Caco-2 (cell line): ENCODE results near the gene TEAD2. TPM values are rescaled to one million over a fixed set of nuclear protein-coding genes. Genes with fewer than 3 reads are reported as not detected.

Experiments used
- BruUV-seq: library from RNA; stranded (reverse); fragments of 400-500 nt; replicated peaks from 2 replicates; lab custom pipeline; 2021; lab: Mats Ljungman, UMichigan
- CTCF ChIA-PET: fragments of 300-600 bp; sonication (Branson Sonifier 250); formaldehyde crosslinking; loops from one replicate; lab custom pipeline; 2022; ENCODE audit warnings: antibody characterized with exemption; lab: Charles Lee
- POLR2A ChIA-PET: fragments of 300-600 bp; sonication (Branson Sonifier 250); formaldehyde crosslinking; loops from one replicate; lab custom pipeline; 2022; ENCODE audit warnings: antibody characterized with exemption; lab: Charles Lee
- DNase-seq, 2 experiments: peaks; one replicate each; pipeline versions ENCODE4 v3.0.0 to v3.0.0-alpha.2; 2020 to 2022
- H3K27me3 ChIP-seq: replicated peaks from 2 replicates; pipeline ENCODE4 v1.6.0; 2011; ENCODE audit warnings: low read length; ENCODE audit not compliant: control insufficient read depth, insufficient read depth
- H3K36me3 ChIP-seq: 2 replicates; pipeline ENCODE4 v1.5.1; 2011; ENCODE audit warnings: low read length; ENCODE audit not compliant: control insufficient read depth, insufficient read depth
- H3K4me1 ChIP-seq: fragments of 250-450 bp; sonication (Bioruptor Pico); 2 replicates; pipeline ENCODE4 v1.5.1; 2020; ENCODE audit warnings: mild to moderate bottlenecking
- H3K4me3 ChIP-seq: 2 replicates; pipeline ENCODE4 v1.5.1; 2011; ENCODE audit warnings: low read depth, mild to moderate bottlenecking, control low read depth, low read length
- H3K9me3 ChIP-seq: fragments of 250-450 bp; sonication (Bioruptor Pico); 2 replicates; pipeline ENCODE4 v1.5.1; 2020; ENCODE audit warnings: mild to moderate bottlenecking, moderate library complexity
- H3K27ac Mint-ChIP-seq: one replicate; pipeline ENCODE4 v1.8.0; 2022; ENCODE audit warnings: mixed read lengths; ENCODE audit not compliant: unreplicated experiment
- H3K27me3 Mint-ChIP-seq: one replicate; pipeline ENCODE4 v1.8.0; 2022; ENCODE audit warnings: mixed read lengths; ENCODE audit not compliant: insufficient read depth, unreplicated experiment
- H3K36me3 Mint-ChIP-seq: one replicate; pipeline ENCODE4 v1.8.0; 2022; ENCODE audit warnings: mild to moderate bottlenecking, mixed read lengths; ENCODE audit not compliant: insufficient read depth, unreplicated experiment
- H3K4me1 Mint-ChIP-seq: one replicate; pipeline ENCODE4 v1.8.0; 2022; ENCODE audit warnings: low read depth, mixed read lengths; ENCODE audit not compliant: unreplicated experiment
- H3K4me3 Mint-ChIP-seq: one replicate; pipeline ENCODE4 v1.8.0; 2022; ENCODE audit warnings: mild to moderate bottlenecking, moderate library complexity, mixed read lengths; ENCODE audit not compliant: unreplicated experiment
- H3K9me3 Mint-ChIP-seq: one replicate; pipeline ENCODE4 v1.8.0; 2022; ENCODE audit warnings: mixed read lengths; ENCODE audit not compliant: unreplicated experiment
- intact Hi-C: fragments of 100-400 bp; cut with micrococcal nuclease; formaldehyde crosslinking; loops from one replicate; pipeline ENCODE4 v1.10.0; 2022; ENCODE audit not compliant: unreplicated experiment
- total RNA-seq: library from RNA; stranded (reverse); gene quantifications from 2 replicates; pipeline ENCODE4 v1.2.3, GENCODE V29; 2022
- TF ChIP-seq, protein P1 (sequence below), 2 experiments: fragments of 200-600 bp in 1 of 2; IDR thresholded peaks; 1 replicate in 1 of 2; 2 replicates in 1 of 2; pipeline versions ENCODE4 v1.5.1 to v1.8.0; 2011 to 2022; ENCODE audit warnings: antibody characterized with exemption in 1 of 2, control low read depth in 1 of 2, inconsistent platforms in 1 of 2, low read depth in 1 of 2, low read length in 1 of 2, mild to moderate bottlenecking in 1 of 2, moderate library complexity in 1 of 2; ENCODE audit not compliant: insufficient read depth in 1 of 2, severe bottlenecking in 1 of 2, unreplicated experiment in 1 of 2

TEAD2 gene
- total RNA-seq, 1 experiment from 2014 or later, result 8.8 TPM

DNA sequence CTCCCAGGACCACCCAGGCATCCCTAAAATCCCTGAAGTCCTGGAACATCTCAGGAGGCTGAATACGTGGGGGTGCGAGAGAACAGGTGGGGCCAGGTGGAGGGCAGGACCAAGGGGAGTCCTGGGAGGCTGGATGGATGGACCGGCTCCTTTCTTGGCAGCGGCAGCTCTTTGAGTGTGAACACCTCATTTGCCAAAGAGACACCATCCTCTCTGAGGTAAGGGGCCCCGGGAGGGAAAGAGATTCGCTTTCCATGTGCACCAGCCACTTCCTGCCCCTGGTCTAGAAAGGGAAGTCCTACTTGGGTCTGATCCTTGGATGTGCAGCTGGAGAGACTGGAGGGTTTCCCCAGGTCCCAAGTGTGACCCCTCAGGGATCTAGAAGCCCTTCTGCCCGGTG lies 44.9 kb upstream of the TEAD2 start:
- TF ChIP-seq, protein P1, sequence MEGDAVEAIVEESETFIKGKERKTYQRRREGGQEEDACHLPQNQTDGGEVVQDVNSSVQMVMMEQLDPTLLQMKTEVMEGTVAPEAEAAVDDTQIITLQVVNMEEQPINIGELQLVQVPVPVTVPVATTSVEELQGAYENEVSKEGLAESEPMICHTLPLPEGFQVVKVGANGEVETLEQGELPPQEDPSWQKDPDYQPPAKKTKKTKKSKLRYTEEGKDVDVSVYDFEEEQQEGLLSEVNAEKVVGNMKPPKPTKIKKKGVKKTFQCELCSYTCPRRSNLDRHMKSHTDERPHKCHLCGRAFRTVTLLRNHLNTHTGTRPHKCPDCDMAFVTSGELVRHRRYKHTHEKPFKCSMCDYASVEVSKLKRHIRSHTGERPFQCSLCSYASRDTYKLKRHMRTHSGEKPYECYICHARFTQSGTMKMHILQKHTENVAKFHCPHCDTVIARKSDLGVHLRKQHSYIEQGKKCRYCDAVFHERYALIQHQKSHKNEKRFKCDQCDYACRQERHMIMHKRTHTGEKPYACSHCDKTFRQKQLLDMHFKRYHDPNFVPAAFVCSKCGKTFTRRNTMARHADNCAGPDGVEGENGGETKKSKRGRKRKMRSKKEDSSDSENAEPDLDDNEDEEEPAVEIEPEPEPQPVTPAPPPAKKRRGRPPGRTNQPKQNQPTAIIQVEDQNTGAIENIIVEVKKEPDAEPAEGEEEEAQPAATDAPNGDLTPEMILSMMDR (IDR thresholded peaks at IDR 0.05; ENCODE audit: insufficient read depth in 1 of 2, low read depth in 1 of 2, low read length in 1 of 2, severe bottlenecking in 1 of 2, unreplicated experiment in 1 of 2), result no peak
- no peak overlapping the region for H3K4me3 Mint-ChIP-seq
- no peak overlapping the region for H3K4me3 ChIP-seq
- BruUV-seq, result no TSS peak
- H3K9me3 Mint-ChIP-seq, result no peaks in the 10 kb centered on the region
- H3K36me3 ChIP-seq, result no peaks in the 10 kb centered on the region
- no peaks in the 10 kb centered on the region for H3K27me3 ChIP-seq
- no peaks in the 10 kb centered on the region for H3K9me3 ChIP-seq
- no peak overlapping the region for H3K27ac Mint-ChIP-seq
- no peaks in the 10 kb centered on the region for H3K4me1 ChIP-seq
- H3K36me3 Mint-ChIP-seq, result peaks cover 6% of the 10 kb centered on the region
- H3K27me3 Mint-ChIP-seq, result peaks cover 6% of the 10 kb centered on the region
- DNase-seq, result no peak
- intact Hi-C loops, result no loop called here
- ChIA-PET POLR2A (no interaction called here), CTCF (no interaction called here)
- H3K4me1 Mint-ChIP-seq, result no peaks in the 10 kb centered on the region

GRCh38 chr19:49403404-49404187 lies 41.4 kb upstream of the TEAD2 start:
- Mint-ChIP-seq H3K36me3 (peaks cover 6% of the 10 kb centered on the region), H3K27me3 (peaks cover 6% of the 10 kb centered on the region), H3K9me3 (no peaks in the 10 kb centered on the region), H3K4me3 (no peak overlapping the region), H3K4me1 (peaks cover 4% of the 10 kb centered on the region), H3K27ac (no peak overlapping the region)
- ChIA-PET CTCF (no interaction called here), POLR2A (no interaction called here)
- Histone ChIP-seq H3K4me3 (no peak overlapping the region), H3K4me1 (peaks cover 13% of the 10 kb centered on the region), H3K36me3 (no peaks in the 10 kb centered on the region), H3K27me3 (no peaks in the 10 kb centered on the region), H3K9me3 (no peaks in the 10 kb centered on the region)
- TF ChIP-seq, protein P1 (IDR thresholded peaks at IDR 0.05; ENCODE audit: insufficient read depth in 1 of 2, low read depth in 1 of 2, low read length in 1 of 2, severe bottlenecking in 1 of 2, unreplicated experiment in 1 of 2), result no peak
- BruUV-seq, result no TSS peak
- intact Hi-C loops, result no loop called here
- no peak for DNase-seq

DNA sequence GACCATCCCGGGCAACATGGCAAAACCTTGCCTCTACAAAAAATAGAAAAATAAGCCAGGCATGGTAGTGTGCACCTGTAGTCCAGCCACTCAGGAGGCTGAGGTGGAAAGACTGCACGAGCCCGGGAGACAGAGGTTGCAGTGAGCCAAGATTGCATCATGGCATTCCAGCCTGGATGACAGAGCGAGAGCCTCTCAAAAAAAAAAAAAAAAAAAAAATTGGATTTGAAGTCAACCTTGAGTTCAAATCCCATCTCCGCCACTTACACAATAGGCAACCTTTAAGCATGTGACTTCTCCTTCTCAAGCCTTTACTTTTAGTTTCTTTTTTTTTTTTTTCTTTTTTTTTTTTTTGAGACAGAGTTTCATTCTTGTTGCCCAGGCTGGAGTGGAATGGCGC lies 37.8 kb upstream of the TEAD2 start:
- no peaks in the 10 kb centered on the region for H3K36me3 ChIP-seq
- DNase-seq, result peak in 1 of 2 experiments; percentile 45
- no peaks in the 10 kb centered on the region for H3K27me3 Mint-ChIP-seq
- H3K27me3 ChIP-seq, result no peaks in the 10 kb centered on the region
- no peak overlapping the region for H3K4me3 ChIP-seq
- no peaks in the 10 kb centered on the region for H3K36me3 Mint-ChIP-seq
- H3K4me3 Mint-ChIP-seq, result no peak overlapping the region
- H3K9me3 ChIP-seq, result no peaks in the 10 kb centered on the region
- no TSS peak for BruUV-seq
- peaks cover 28% of the 10 kb centered on the region for H3K4me1 ChIP-seq
- ChIA-PET POLR2A (no interaction called here), CTCF (no interaction called here)
- no peak overlapping the region for H3K27ac Mint-ChIP-seq
- peaks cover 13% of the 10 kb centered on the region for H3K4me1 Mint-ChIP-seq
- H3K9me3 Mint-ChIP-seq, result no peaks in the 10 kb centered on the region
- intact Hi-C loops, result no loop called here
- TF ChIP-seq, protein P1 (IDR thresholded peaks at IDR 0.05; ENCODE audit: insufficient read depth in 1 of 2, low read depth in 1 of 2, low read length in 1 of 2, severe bottlenecking in 1 of 2, unreplicated experiment in 1 of 2), result no peak
